Esophagus muscularis mucosa (tissue), 4 donors: ENCODE measurements around the gene NR5A2.

Experiments
- CTCF ChIP-seq, 3 experiments: fragments of 200-600 bp in 2 of 3; fragments of 450-650 bp in 1 of 3; sonication (generic) in 2 of 3; IDR thresholded peaks; one replicate each; pipeline ENCODE4 v1.5.1; 2017 to 2019; ENCODE audit warnings: antibody characterized with exemption in 3 of 3, mild to moderate bottlenecking in 2 of 3, moderate library complexity in 1 of 3
- EP300 ChIP-seq: sonication (generic); formaldehyde crosslinking; IDR thresholded peaks from one replicate; pipeline ENCODE4 v1.6.1; 2017; ENCODE audit warnings: antibody characterized with exemption
- POLR2A ChIP-seq: fragments of 450-650 bp; IDR thresholded peaks from one replicate; pipeline ENCODE4 v1.6.1; 2017; ENCODE audit warnings: antibody characterized with exemption, moderate library complexity, mild to moderate bottlenecking, low read depth

- no peak for TF ChIP-seq CTCF (IDR thresholded peaks at IDR 0.05)
- TF ChIP-seq POLR2A = no peak
- no peak for TF ChIP-seq EP300
These were observed 53.9 kb downstream of the NR5A2 start for GRCh38 chr1:200081151-200081968.
